DMS53 treated with DMSO at 0.1 percent for 48 hours (cell line): ENCODE measurements around the gene COPB2.

Experiments used
- DNase-seq: peaks from one replicate; lab custom pipeline; 2025; ENCODE audit not compliant: unreplicated experiment; lab: John Stamatoyannopoulos, UW

The COPB2 gene

GRCh38 chr3:139329364-139329850, 60.0 kb downstream of the COPB2 start:
- peak; percentile 54 for DNase-seq

- DNase-seq: no peak
Observed at GRCh38 chr3:139328356-139328755, 61.1 kb downstream of the COPB2 start.

GRCh38 chr3:139327861-139328260, 61.6 kb downstream of the COPB2 start:
- no peak for DNase-seq

DNA sequence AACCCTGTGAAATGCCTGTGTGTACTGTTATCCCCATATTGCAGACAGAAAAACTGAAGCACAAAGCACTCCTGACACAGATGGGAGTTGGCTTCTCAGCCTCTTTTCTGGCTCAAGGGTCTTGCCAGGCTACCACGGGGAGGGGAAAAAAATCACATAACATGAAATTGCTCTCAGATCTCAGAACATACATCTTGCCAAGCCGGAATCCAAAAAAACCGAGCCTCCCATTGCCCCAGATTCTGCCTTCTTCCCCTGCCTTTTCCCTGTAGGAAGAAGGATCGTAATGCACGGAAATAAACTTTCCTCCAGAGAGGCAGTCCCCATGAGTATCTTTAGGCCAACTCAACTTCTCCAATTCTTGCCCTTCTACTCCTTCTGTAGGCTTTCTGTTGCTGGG, 62.2 kb downstream of the COPB2 start:
- DNase-seq: no peak

GRCh38 chr3:139326707-139327106, 62.7 kb downstream of the COPB2 start:
- DNase-seq: no peak

DNA sequence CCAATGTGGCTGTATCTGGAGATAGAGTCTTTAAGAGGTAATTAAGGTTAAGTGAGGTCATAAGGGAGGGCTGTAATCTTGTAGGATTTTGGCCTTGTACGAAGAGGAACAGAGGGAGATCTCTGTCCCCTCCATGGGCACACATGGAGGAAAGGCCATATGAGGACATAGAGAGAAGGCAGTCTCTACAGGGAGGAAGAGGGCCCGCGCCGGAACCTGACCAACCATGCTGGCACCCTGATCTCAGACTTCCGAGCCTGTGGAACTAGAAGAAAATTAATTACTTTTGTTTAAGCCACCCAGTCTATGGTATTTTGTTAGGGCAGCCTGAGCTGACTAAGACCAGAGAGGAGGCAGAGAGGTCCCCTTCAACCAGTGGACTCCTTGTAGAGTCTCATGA, 63.3 kb downstream of the COPB2 start:
- DNase-seq: no peak

DNA sequence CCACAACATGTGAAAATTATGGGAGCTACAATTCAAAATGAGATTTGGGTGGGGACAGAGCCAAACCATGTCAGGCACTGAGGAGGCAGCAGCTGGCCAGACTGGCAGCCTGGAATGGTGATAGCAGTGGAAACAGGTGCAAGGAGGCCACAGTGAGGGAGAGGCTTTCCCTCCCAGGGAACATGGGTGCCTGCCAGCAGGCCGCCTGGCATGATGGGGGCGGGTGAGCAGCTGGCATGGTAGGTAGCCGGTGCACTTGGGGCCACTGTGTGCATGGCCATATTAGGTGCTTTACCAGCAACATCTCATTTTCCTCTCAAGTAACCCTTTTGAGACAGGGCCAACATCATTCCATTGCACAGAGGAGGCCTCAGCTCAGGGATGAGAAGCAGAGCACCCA, 63.9 kb downstream of the COPB2 start:
- no peak for DNase-seq

GRCh38 chr3:139324456-139324855, 65.0 kb downstream of the COPB2 start:
- no peak for DNase-seq

DNA sequence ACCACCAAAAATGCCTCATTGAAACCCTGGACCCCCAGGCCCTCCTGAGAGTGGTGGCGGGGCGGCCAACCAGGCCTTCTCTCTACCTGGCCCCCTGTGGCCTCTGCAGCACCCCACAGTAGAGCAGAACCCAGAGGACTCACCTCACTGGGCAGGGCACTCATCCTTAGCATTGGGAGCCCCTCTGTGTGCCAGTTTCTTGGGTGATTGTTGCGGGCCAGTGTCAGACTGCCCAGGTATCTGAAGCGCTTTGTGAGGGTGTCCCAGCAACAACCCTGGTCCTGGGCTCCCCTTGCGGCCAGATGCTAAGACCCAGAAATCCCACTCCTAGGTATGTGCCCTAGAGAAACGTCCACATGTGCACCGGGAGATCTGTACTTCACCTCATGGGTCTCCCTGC, 66.3 kb downstream of the COPB2 start:
- no peak for DNase-seq

- no peak for DNase-seq
Observed at GRCh38 chr3:139322346-139322745, 67.1 kb downstream of the COPB2 start.

- DNase-seq: no peak
Observed at GRCh38 chr3:139320551-139321309, 68.7 kb downstream of the COPB2 start.

DNA sequence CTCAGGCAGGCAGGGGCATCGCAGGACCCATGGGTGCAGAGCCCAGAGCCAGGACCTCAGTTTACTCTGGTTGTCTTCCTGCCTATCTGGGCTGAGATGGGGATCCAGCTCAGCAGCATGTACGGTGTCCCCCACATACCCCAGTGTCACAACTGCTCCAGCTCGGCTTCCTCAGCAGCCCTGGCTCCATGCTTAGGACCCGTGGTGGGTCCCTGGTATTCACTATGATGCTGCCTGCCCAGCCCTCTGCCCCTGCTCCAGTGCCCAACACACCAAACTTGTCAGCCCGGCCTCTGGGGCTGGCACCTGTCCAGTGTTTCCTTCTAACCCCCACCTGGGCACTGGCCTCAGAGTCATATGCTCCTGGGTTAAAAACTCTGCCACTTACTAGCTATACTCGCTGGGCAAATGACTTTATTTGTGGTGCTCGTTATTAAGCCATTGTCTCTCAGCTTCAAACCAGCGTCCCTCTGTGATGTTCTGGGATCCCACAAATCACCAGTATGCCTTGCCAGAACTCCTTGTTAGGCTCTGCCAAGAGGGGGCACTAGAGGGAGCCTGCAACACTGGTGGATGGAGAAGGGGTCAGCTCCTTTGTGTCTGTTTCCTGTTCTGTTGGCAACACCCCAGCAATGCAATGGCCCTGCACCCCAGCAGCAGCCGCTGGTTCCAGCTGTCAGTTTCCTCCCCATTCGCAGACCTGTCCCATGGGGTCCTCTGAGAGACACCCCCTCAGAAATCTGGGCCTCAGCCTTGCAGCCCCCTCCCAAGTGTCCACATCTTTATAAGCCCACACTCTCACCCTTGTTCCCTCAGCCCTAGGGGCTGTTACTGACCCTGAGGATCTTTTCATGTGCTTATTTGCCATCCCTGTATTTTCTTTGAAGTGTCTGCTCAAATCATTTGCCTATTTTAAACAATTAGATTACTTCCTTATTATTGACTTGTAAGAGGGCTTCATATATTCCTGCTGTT, 69.7 kb downstream of the COPB2 start:
- DNase-seq: no peak

DNA sequence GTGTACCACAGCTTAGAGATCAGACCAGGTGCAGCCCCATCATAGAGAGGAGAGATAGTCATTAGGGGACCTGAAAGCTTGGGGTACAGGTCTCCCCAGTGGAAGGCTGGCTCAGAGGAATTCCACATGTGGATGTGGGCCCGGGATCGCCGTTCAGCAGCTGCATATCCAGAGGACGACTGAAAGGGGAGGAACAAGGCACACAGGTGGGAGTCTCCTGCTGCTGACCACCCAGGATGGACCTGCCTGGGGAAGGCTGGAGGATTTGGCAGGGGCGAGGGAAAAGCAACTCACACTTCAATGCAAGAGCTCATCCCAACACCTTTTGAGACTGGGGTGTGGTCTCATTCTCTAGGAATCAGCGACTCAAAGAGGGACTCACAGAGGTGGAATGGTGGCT, 70.6 kb downstream of the COPB2 start:
- no peak for DNase-seq

- no peak for DNase-seq
Observed at GRCh38 chr3:139318431-139318816, 71.0 kb downstream of the COPB2 start.

DNA sequence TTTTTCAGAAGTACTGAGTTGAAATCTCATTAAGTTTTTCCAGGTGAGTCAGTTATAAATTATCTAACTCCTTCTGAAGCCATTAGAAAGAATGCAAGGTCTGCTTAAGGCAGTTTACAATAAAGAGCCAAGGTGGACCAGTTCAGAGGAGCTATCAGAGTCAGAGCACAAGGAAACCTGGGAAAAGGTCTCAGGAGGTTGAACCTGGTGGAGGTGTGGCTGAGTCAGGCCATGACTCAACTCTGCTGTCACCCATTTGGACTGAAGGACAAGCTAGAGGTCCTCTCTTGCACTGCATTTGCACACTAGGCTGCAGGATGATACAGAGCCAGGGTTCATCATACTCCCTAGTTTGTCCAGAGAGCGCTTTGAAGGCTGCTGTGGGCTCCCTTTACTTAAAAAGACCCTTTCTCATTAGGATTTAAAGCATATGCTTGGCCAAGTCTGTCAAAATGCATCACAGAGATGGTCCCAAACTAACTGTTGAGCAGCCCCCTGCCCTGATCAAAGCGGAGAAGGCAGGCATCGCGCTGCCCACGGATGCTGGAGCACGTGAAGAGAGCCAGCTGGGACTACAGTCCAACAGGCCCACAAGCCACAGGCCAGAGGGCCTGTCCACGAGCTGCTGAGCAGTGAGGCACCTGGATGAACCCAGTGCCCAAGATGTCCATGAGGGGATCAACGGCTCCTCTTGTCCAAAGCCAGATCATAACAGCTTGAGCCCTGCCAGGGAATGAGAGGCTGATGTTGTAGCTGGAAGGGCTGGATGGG, 71.6 kb downstream of the COPB2 start:
- DNase-seq: no peak

DNA sequence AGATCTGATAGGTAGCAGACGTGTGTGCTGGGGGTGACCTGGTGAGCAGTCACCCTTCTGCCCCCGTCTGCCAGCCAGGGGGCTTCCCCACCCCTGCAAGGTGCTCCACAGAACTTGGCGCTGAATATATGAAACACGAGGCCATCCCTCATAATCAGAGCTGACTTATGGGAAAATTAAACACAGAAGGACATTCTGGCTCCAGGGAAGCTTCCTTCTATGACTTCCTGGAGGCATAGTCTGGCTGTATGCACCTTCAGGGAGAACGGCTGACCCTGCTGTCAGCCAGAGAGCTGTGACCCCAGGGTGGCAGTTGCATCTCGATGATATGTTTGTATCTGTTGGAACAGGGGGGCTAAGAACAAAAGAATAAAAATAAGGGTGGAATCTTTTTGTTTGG, 72.2 kb downstream of the COPB2 start:
- DNase-seq: no peak

GRCh38 chr3:139313921-139314320, 75.5 kb downstream of the COPB2 start:
- DNase-seq: no peak

DNA sequence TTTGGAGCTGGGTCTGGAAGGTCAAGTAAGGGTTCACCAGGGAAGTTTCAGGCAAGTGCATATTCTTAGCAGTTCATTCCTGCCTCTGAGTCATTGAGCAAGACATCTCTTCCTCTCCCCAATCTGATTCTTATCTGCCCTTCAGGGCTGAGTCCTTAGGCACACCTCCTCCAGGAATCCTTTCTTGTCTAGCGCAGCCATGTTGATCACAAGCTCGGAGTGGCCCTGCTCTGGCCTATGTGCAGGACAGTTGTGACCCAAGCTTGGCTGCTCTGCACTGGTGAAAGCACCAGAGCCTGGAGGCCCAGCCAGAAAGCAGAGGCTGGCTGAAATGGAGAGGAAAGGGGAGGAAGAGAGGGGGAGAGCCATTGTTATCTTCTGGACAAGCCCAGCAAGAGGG, 76.5 kb downstream of the COPB2 start:
- no peak for DNase-seq

- no peak for DNase-seq
Observed at GRCh38 chr3:139312416-139312815, 77.0 kb downstream of the COPB2 start.

GRCh38 chr3:139311557-139311956, 77.9 kb downstream of the COPB2 start:
- no peak for DNase-seq

DNA sequence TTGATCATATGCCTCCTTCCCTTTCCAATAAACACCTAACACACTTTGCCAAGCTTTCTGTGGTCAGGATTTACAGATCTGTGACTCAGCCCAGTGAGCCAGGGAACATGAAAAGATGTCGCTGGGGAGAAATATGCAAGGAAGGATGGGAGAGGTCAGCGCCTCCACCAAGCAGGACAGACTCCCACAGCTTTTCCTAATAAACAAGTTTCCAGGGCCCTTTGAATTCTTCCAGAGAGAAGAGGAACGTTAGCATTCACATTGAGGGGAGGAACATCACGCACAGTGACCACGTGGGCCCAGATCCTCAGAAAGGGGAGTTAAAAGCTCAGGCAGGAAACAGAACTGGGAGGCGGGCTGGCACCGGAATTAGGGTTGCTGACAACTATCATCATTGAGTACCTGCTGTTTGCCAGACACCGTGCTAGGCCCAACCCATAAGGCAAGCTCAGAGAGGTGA, 78.9 kb downstream of the COPB2 start:
- DNase-seq: no peak
